Lower lobe of right lung (tissue), 2 donors: ENCODE measurements around the gene ZFAND3. TPM values are rescaled to one million over a fixed set of nuclear protein-coding genes. Genes with fewer than 3 reads are reported as not detected.
A peak's percentile ranks its signal among the peaks of the same experiment; 100 is the strongest.

ENCODE experiments used
- ATAC-seq, 2 donors: fragments of 200-7000 bp; cut with Tn5 transposase; one replicate each; pipeline ENCODE4 v1.9.1; 2020 to 2022; ENCODE audit warnings: mild to moderate bottlenecking in 2 of 2, moderate library complexity in 2 of 2
- DNase-seq: peaks from one replicate; pipeline ENCODE4 v3.0.0-alpha.2; 2020
- H3K27ac ChIP-seq: fragments of 200-600 bp; one replicate; pipeline ENCODE4 v1.8.0; 2022
- H3K27me3 ChIP-seq: fragments of 200-600 bp; one replicate; pipeline ENCODE4 v1.8.0; 2022; ENCODE audit warnings: low read depth
- H3K36me3 ChIP-seq: fragments of 200-600 bp; one replicate; pipeline ENCODE4 v1.8.0; 2022; ENCODE audit warnings: mild to moderate bottlenecking
- H3K4me1 ChIP-seq: fragments of 200-600 bp; one replicate; pipeline ENCODE4 v1.8.0; 2022
- H3K4me3 ChIP-seq: fragments of 200-600 bp; one replicate; pipeline ENCODE4 v1.8.0; 2022; ENCODE audit warnings: mild to moderate bottlenecking
- H3K9me3 ChIP-seq: fragments of 200-600 bp; one replicate; pipeline ENCODE4 v1.8.0; 2022
- CTCF ChIP-seq: fragments of 200-600 bp; IDR thresholded peaks from one replicate; pipeline ENCODE4 v1.8.0; 2022; ENCODE audit warnings: antibody characterized with exemption, mild to moderate bottlenecking
- intact Hi-C: fragments of 100-400 bp; cut with DNase I; formaldehyde crosslinking; loops from one replicate; pipeline ENCODE4 v1.11.0; 2022
- total RNA-seq: library from RNA; stranded (reverse); fragmentation: NEBNext Ultra II Directional; extraction: Animal tissue kit (Norgen Biotek cat#: 25700); gene quantifications from one replicate; pipeline ENCODE4 v1.2.1, GENCODE V29; 2021
- donor health status: DM: no; HTN: yes; CAD: no; lungs with severe emphysema.

The ZFAND3 gene
- total RNA-seq, 1 donor from 2014 or later, result 83.3 TPM

GRCh38 chr6:37824170-37824569, 4.6 kb downstream of the ZFAND3 start:
- Histone ChIP-seq H3K27ac (no peak overlapping the region), H3K4me1 (peaks cover 83% of the 10 kb centered on the region), H3K4me3 (no peak overlapping the region), H3K36me3 (no peaks in the 10 kb centered on the region), H3K9me3 (no peaks in the 10 kb centered on the region), H3K27me3 (no peaks in the 10 kb centered on the region)
- no peak for TF ChIP-seq CTCF
- no peak for DNase-seq
- ATAC-seq, result no peak
- intact Hi-C loops, result no loop called here

GRCh38 chr6:37826188-37826587, 6.7 kb downstream of the ZFAND3 start:
- Histone ChIP-seq H3K27ac (no peak overlapping the region), H3K4me1 (peaks cover 91% of the 10 kb centered on the region), H3K9me3 (no peaks in the 10 kb centered on the region), H3K4me3 (no peak overlapping the region), H3K36me3 (no peaks in the 10 kb centered on the region), H3K27me3 (no peaks in the 10 kb centered on the region)
- intact Hi-C loops, result no loop called here
- no peak for TF ChIP-seq CTCF
- DNase-seq, result no peak
- peak; percentile 17 to 44 for ATAC-seq

GRCh38 chr6:37826993-37827392, 7.5 kb downstream of the ZFAND3 start:
- ATAC-seq (no peak), DNase-seq (no peak)
- Histone ChIP-seq H3K27me3 (no peaks in the 10 kb centered on the region), H3K9me3 (no peaks in the 10 kb centered on the region), H3K27ac (no peak overlapping the region), H3K4me3 (no peak overlapping the region), H3K4me1 (peaks cover 89% of the 10 kb centered on the region), H3K36me3 (no peaks in the 10 kb centered on the region)
- intact Hi-C loops, result no loop called here
- no peak for TF ChIP-seq CTCF

GRCh38 chr6:37827603-37828265, 8.2 kb downstream of the ZFAND3 start:
- no peak for TF ChIP-seq CTCF
- ATAC-seq (peak in 1 of 2 donors; percentile 52), DNase-seq (no peak)
- Histone ChIP-seq H3K36me3 (no peaks in the 10 kb centered on the region), H3K4me1 (peaks cover 88% of the 10 kb centered on the region), H3K27ac (no peak overlapping the region), H3K27me3 (no peaks in the 10 kb centered on the region), H3K4me3 (no peak overlapping the region), H3K9me3 (no peaks in the 10 kb centered on the region)
- intact Hi-C loops, result no loop called here

- no peak for DNase-seq
Measured at GRCh38 chr6:37830225-37830624, 10.7 kb downstream of the ZFAND3 start.

More at GRCh38 chr6:37830225-37830624, 10.7 kb downstream of the ZFAND3 start:
- H3K36me3 ChIP-seq, result no peaks in the 10 kb centered on the region
- no peak overlapping the region for H3K27ac ChIP-seq
- H3K4me1 ChIP-seq, result peaks cover 73% of the 10 kb centered on the region
- ATAC-seq, result no peak
- no peaks in the 10 kb centered on the region for H3K27me3 ChIP-seq
- H3K9me3 ChIP-seq, result no peaks in the 10 kb centered on the region
- intact Hi-C loops, result no loop called here
- no peak overlapping the region for H3K4me3 ChIP-seq
- no peak for TF ChIP-seq CTCF
